Measurements from ENCODE around the gene SNW1.

GRCh38 chr14:77708749-77709148 is 52.2 kb downstream of the SNW1 start:
- TF ChIP-seq, protein P1, sequence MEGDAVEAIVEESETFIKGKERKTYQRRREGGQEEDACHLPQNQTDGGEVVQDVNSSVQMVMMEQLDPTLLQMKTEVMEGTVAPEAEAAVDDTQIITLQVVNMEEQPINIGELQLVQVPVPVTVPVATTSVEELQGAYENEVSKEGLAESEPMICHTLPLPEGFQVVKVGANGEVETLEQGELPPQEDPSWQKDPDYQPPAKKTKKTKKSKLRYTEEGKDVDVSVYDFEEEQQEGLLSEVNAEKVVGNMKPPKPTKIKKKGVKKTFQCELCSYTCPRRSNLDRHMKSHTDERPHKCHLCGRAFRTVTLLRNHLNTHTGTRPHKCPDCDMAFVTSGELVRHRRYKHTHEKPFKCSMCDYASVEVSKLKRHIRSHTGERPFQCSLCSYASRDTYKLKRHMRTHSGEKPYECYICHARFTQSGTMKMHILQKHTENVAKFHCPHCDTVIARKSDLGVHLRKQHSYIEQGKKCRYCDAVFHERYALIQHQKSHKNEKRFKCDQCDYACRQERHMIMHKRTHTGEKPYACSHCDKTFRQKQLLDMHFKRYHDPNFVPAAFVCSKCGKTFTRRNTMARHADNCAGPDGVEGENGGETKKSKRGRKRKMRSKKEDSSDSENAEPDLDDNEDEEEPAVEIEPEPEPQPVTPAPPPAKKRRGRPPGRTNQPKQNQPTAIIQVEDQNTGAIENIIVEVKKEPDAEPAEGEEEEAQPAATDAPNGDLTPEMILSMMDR (IDR thresholded peaks at IDR 0.05; ENCODE audit: poor library complexity, severe bottlenecking) = no peak
- TF ChIP-seq REST (IDR thresholded peaks at IDR 0.05; ENCODE audit: borderline replicate concordance) (no peak), EZH2 (IDR thresholded peaks at IDR 0.05; ENCODE audit: borderline replicate concordance, insufficient read depth, low read length, poor library complexity, severe bottlenecking) (no peak), EP300 (conservative IDR thresholded peaks at IDR 0.05; ENCODE audit: poor library complexity, severe bottlenecking) (no peak), MXI1 (conservative IDR thresholded peaks at IDR 0.05; ENCODE audit: poor library complexity, severe bottlenecking) (no peak), TAF1 (IDR thresholded peaks at IDR 0.05; ENCODE audit: low read depth) (no peak)

All from neural cell (in vitro differentiated cells).